Endometrial microvascular endothelial cells (primary cell): Measurements from ENCODE around the gene NTN3. TPM values are rescaled to one million over a fixed set of nuclear protein-coding genes. Genes with fewer than 3 reads are reported as not detected.
"Not testable (repeated sequence)": the region's sequence is repeated elsewhere in the genome, so short reads cannot be mapped to it uniquely, and the experiment has no call there.

Experiments
- in situ Hi-C: cut with HindIII; loops from 2 replicates; pipeline ENCODE4 v1.10.0; 2017; ENCODE audit warnings: low sequenced_read_pairs, low pct_unique_long_range_greater_than_20kb; ENCODE audit errors: inconsistent ontology term
- total RNA-seq: library from RNA; depleted of rRNA; stranded (reverse); fragments of >200 nt; gene quantifications from one replicate; pipeline ENCODE4 v1.2.3, GENCODE V29; 2015; ENCODE audit errors: inconsistent ontology term

The NTN3 gene
- not detected for total RNA-seq

DNA sequence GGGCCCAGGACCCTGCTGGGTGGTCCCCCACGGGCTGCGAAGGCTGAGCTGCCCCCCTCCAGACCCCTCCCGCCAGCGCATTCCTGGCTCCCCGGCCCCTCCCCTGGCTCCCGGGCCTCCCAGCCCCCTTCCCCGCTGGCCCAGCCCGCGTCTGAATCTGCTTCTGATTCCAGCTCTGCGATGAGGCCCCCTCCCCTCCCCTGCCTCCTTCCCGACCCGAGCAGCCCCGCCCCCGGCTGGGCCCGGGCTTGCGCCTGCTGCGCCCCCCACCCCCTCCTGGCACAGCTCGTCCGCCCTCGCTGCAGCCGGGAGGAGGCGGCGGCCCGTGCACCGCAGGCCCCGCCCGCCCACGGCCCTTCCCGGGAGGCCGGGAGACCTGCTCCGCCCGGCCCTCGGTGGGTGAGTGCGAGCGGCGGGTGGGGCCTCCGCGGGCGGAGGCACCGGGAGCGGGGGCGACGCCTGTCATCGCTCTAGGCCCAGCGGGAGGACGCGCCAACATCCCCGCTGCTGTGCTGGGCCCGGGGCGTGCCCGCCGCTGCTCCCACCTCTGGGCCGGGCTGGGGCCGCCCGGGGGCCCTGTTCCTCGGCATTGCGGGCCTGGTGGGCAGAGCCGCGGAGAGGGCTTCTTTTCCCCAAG lies at the start of gene NTN3:
Gene NTN3 (plus strand): TSS at position 282 of the 637 bp plus-strand sequence. CDS start 405 bp downstream, outside the sequence.
- in situ Hi-C loops = no loop called here

DNA sequence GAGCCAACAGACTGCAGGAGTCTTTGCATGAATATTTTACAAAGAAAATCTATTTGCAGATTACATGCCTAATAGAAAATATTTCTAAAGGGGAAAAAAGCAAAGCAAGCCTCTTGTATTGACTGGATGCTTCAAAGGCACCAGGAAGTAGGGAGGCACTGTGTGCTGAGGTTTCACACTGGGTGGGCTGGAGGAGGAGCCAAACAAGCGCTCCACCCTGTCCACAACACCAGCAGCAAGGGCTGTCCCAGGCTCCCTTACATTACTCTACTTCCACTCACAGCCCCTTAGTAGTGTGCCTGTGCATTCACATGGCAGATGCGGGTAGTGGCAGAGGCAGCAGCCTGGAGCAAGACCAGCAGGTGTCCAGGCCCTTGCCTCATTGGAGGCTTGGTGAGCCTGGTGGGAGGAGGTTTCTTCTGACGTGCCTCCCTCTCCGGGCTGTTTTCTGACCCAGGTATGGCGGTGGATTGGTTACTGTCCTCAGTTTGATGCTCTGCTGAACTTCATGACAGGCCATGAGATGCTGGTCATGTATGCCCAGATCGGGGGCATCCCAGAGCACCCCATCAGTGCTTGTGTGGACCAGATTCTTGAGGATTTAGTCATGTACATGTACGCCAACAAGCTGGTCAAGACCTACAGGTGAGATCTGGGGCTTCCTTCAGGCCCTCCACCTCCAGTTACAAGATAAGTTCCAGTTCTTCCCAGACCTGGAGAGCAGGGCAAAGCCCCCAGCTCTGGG lies 48.8 kb upstream of the NTN3 start:
- in situ Hi-C loops = no loop called here

DNA sequence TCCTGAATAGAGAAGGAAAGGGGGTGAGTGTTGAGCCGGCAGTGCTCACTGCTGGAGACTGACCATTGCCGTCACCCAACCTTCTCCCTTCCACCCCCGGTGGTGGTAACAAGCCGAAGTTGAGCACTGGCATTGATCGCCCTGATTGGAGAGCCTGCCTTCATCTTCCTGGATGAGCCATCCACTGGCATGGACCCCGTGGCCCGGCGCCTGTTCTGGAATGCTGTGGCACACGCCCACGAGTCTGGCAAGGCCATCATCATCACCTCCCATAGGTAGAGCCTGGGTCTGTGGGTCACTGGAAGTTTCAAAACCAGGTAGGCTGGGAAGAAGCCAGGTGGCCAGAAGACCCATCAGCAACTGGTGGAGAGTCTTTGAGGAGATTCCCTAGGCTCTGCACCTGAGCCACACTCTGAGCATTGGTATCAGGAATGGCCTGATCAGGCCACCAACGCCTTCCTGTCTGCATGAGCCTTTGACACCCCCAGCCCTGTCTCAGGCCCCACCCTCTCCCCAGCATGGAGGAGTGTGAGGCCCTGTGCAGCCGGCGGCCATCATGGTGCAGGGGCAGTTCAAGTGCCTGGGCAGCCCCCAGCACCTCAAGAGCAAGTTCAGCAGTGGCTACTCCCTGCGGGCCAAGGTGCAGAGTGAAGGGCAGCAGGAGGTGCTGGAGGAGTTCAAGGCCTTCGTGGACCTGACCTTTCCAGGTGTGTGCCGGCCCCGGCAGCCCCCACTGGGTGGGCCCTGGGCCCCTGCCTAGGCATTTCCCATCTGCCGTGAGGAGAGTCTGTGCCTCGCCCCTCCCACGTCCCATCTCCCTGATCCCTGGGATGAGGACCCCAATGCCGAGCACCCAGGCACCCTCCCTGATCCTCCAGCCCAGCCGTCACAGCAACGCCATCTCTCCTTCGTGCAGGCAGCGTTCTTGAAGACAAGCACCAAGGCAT lies 46.8 kb upstream of the NTN3 start:
- in situ Hi-C loops = no loop called here

DNA sequence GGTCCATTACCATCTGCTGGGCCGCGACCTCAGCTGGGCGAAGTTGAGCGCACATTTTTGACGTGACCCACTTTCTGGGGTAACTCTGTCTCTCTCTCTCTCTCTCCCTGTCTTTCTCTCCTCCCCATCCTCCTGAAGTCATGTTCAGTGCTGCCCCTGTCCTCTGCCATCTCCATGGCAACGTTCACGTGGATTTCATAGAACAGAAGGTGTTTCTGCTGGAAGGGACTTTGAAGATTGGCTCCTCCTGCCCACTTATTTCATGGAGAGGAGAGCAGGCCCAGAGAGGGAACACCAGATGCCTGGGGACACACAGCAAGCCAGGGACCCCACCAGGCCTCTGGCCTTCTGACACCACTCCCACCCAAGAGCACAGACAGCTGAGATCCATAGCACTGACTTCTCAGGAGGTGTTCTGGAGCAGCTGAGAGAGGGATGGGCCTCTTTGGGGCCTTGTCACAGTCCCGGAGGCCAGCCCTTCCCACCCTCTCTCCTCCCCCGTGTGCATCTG lies 46.0 kb upstream of the NTN3 start:
- in situ Hi-C loops = no loop called here

- in situ Hi-C loops = no loop called here
Observed at GRCh38 chr16:2425825-2426430, 45.2 kb upstream of the NTN3 start.

DNA sequence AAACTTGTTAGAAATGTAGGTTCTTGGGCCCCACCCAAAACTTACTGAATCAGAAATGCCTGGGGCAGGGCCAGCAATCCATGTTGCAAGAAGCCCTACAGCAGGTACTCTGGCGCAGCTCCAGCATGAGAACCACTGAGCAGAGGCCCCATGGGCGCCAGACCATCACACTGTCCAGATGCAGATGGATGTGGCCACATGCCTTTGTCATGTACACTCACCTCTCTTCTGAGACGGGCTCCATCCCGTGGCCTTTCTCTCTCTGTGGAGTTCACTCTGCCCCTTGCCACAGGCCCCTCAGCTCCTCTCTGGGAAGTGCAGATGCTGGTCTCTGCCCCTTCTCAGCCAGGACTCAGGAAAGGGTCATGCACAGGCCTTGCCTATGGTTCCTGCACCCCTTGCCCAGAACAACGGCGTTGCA lies 44.1 kb upstream of the NTN3 start:
- in situ Hi-C loops = no loop called here

DNA sequence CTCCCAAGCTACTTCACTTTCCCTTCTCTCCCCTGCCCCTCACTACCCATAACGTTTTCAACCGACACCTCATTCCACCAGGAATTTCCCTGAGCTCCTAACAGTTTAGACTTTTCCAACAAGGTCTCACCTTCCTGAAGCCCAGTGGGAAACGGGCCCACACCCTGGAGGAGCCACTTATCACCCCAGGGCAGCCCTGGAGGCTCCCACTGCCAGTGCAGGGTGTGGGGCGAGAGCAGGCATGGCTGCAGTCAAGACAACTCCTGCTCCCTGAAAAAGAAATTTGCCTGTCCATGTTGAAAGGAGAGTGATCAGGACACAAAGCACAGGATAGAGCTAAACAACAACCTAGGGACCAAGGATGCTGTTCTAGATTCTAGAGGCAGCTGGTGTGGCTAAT lies 43.6 kb upstream of the NTN3 start:
- in situ Hi-C loops = no loop called here

GRCh38 chr16:2428051-2428783 lies 42.9 kb upstream of the NTN3 start:
- in situ Hi-C loops = no loop called here

DNA sequence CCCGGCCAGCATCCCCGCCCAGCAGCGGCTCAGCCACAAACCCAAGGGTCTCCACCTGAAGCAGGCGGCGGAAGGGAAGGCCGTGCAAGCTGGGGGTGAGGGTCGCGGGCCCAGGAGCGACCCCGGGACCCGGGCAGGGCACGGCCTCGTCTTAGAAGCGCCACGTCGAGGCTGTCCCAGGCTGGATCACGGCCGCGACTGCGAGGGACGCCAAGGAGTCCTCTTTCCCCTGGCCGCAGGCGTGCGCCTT lies 42.4 kb upstream of the NTN3 start:
- in situ Hi-C loops = no loop called here

DNA sequence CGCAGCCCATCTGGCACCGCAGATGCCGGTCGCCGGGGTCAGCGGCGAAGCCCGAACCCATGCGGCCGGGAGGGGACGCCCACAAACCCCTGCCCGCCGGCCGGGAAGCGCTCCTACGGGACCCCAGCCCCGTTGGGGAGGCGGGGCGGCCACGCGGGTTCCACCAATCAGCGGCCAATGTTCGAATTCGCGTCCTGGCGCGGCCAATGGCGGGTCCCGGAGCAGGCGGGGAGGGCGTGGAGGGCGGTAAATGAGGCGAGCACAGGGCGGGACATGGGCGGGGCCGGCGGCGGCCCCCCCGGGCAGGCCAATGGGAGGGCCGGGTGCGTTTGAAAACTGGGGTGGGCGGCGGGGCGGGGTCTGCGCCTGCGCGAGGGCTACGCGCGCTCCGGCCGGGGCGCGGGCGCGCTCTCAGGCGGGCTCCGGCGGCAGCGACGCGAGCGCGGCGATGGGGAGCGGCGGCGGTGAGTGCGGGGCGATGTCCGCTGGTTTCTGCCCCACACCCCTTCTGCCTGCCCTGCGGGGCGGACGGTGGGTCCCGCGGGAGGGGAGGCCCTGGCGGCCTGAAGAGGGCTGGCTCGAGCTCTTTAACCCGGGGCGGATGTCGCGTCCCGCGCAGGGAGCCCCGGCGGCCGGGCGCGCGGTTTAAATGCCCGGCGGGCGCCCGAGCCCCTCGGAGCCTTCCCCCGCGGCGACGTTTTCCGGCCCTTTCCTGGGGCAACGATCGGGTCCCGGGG lies 41.9 kb upstream of the NTN3 start, which contains the start of gene CCNF:
Gene CCNF (plus strand): TSS at position 414 of the 737 bp plus-strand sequence. CDS start 35 bp downstream, at position 449.
- in situ Hi-C loops = no loop called here

DNA sequence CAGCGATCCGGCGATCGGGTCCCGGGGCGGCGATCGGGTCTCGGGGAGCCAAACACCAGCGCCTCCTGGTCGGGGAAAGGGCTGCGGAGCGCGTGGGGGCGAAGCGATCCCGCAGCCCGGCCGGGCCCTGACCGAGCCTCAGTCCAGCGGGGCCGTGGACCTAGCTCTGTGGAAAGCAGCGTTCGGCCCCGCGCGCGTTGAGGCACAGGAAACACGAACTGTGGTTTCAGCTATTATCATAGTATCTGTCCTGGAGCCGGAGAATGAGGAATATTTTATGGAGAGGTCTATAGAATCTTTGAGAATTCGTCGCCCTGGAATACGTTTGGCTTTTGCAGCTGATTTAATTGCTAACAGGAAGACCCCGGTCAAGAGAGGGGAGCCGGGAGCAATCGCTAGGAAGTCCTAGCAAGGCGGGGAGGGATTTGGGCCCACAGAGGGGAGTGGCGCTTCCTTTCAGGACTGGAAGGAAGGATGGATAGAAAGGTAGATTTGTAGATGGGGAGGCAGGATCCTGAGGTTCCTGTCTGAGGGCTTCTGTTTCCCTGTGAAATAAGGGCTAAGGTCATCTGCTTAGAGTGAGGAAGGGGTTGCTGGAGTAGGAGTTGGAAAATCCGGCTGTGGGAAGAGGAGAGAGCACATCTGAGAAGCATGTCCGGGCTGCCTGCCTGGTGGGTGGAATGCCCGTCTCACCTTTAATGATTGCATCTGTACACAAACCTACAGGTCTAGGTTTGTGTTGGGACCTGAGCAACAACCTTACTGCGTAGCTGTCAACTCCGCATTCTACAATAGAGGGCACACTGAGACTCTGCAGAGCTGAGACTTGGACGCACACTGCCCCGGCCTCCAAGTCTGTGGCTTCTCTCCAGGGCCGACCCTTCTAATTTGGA lies 41.1 kb upstream of the NTN3 start:
- in situ Hi-C loops = no loop called here

DNA sequence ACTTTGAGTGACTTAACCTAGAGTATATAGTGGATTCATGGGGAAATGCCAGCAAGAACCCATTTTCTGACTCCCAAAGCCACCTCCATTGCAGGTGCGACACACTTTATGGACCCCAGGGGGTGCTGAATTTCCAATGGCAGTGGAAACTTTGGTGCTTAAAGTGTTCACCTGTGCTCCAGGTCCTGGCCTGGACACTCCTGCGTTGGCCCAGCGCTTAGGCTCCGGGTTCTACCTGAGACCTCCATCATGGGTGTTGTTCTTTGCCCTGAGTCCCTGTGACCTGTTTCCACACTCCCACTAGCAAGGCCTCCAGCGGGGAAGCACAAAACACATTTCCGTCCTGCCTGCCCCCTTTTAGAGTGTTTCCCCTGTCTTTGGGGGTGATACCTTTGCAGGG lies 38.8 kb upstream of the NTN3 start:
- in situ Hi-C loops = no loop called here

DNA sequence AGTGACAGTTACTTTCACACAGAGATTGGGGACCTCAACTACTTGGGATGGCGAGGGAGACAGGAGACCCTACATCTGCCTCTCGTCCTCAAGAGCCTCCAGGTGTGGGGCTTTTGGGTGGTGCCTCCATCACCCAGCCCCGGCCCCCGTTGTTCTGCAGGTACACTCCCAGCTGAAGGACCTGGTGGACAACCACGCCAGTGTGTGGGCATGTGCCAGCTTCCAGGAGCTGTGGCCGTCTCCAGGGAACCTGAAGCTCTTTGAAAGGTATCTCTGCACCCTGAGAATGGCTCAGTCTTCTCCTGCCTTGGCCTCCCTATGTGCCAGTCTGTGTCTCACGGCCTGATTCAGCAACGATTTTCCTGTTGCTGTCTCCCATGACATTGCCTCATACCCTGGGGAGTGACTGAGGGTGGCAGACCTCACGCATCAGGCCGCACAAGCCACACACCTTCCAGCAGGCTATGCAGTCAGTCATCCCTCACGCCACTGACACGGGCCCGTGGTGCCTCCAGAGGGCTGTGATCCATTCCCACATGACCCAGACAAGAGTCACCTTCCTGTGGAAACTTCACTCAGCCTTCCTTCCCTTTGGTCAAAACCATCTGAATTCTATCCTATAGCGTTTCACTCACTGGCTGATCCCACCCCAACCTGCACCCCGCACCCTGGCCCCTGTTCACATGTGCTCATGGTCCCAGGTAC lies 38.1 kb upstream of the NTN3 start:
- in situ Hi-C loops = no loop called here

- in situ Hi-C loops = not testable (repeated sequence)
Observed at GRCh38 chr16:2435236-2435635, 35.9 kb upstream of the NTN3 start.

DNA sequence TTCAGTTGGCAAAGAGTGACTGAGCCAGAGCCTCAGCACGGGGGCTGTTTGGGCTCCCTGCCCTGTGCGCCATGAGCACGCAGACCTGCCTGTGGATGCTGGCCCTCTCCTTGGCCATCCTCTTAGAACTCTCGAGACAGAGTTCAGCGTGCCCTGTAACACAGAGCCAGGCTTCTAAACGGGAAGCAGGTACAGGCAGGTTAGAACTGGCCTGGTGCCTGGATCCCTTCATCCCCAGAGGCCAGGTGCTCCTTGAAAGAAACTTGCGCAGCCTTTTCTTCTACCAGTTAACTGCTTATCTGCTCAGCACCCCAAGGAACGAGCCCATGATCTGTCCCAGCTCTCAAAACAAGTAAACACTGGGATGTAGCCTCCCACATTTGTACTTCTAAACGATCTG lies 35.0 kb upstream of the NTN3 start:
- in situ Hi-C loops = no loop called here

DNA sequence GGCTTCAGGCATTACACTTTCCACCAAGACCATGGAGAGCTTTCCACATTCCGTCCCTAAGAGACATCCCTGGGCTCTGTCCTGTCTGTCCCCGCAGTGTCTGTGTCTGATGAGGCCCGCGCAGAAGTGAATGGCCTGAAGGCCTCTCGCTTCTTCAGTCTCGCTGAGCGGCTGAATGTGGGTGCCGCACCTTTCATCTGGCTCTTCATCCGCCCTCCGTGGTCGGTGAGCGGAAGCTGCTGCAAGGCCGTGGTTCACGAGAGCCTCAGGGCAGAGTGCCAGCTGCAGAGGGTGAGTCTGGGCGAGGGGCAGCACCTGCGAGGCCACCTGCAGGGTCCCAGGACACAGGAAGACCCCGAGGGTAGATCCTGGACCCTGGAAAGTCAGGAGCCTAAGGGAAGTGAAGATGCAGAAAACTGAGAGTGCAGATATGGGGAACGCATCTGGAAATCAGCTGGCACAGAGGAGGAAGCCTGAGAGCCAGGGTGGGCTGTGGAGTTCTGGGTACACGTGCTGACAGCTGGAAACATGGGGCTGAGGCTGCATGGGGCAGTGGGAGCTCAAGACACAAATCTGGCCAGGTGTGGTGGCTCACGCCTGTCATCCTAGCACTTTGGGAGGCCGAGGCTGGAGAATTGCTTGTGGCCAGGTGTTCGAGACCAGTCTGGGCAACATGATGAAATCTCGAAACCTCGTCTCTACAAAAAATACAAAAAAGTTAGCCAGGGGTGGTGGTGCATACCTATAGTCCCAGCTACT lies 33.9 kb upstream of the NTN3 start:
- in situ Hi-C loops = no loop called here
